Activated CD8-positive, alpha-beta memory T cell treated with anti-CD3 and anti-CD28 coated beads, Interleukin-2, amount 50 U/mL, for 48 hours (primary cell): Measurements from ENCODE around the gene CWC27.

Experiments used
- DNase-seq: peaks from one replicate; pipeline ENCODE4 v3.0.0-alpha.2; 2020

The CWC27 gene

DNA sequence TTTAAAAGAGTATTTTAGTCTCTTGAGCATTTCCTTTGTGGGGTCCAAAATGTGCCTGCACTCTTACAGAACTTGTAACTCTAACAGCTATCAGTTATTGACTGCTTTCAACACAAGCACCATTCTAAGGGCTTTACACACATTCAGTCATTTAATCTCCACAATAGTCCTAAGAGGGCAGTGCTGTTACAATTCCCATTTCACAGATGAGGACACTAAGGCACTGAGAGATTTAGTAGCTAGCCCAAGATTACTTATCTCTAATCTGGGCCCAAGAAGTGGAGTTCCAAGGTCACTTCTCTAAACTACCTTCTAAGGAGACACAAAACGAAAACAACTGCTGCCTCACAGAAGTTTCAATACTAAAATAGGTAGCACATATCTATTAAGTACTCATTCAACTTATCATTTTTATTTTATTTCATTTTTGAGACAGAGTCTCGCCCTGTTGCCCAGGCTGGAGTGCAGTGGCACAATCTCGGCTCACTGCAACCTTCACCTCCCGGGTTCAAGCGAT is 275.2 kb downstream of the CWC27 start:
- DNase-seq = no peak

GRCh38 chr5:65047225-65047624 is 278.5 kb downstream of the CWC27 start:
- DNase-seq = no peak

- DNase-seq = no peak
Measured at GRCh38 chr5:65047948-65048690, 279.4 kb downstream of the CWC27 start.

DNA sequence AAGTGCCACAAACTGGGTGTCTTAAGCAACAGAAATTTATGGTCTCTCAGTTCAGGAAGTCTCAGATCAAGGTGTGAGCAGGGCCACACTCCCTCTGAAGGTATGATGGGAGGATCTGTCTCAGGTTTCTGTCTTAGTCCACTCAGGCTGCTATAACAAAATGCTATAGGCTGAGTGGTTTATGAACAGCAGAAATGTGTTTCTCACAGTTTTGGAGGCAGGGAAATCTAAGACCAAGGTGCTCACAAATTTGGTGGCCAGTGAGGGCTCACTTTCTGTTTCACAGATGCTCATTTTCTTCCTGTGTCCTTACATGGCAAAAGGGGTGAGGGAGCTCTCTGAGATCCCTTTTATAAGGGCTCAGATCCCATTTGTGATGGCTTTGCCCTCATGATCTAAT is 281.4 kb downstream of the CWC27 start:
- no peak for DNase-seq

- DNase-seq = no peak
Measured at GRCh38 chr5:65050826-65051498, 282.2 kb downstream of the CWC27 start.

DNA sequence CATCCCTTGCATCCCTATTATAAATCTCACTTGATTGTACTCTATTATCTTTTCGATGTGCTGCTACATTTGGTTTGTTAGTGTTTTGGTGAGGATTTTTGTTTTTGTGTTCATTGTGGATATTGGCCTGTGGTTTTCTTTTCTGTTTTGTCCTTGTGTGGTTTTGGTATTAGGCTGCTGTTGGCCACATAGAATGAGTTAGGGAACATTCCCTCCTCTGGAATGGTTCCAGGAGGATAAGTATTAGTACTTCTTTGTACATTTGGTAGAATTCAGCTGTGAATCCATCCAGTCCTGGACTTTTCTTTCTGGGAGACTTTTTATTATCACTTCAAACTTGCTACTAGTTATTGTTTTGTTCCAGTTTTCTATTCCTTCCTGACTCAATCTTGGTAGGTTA is 287.2 kb downstream of the CWC27 start:
- no peak for DNase-seq

DNA sequence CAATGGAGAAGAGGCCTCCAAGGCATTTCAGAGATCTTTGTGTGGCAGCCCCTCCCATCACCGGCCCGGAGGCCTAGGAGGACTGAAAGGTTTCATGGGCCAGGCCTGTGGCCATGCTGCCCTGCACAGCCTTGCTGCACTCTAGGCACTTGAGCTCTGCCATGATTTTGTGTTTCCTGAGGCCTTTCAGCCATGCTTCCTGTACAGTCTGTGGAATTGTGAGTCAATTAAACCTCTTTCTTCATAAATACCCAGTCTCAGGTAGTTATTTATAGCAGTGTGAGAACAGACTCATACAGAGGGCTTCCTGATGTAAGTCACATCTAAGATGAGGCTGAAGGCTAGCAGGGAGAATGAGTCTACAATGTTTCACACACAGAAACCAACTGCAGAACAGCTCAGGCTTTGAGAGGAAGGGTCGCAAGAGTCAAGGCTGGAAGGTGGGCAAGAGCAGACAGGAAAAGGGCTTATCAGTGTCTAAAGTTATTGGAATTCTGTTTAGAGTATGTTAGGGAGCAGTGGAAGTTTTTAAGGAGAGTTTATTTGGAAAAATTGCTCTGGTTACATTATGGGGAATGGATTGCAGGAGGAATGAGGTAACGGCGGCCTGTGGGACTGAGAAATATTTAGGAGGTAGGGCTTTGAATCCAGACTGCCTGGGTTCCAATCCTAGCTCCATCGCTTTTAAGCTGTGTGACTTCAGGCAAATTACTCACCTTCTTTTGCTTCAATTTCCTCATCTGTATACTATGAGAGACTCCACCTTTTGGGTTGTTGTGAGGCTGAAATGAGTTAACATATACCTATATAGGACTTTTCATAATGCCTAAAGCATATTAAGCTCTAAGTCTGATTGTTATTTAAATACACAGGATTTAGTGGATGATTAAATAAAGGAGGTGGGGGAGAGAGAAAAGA is 291.2 kb downstream of the CWC27 start:
- DNase-seq = no peak

GRCh38 chr5:65061250-65061973 is 292.7 kb downstream of the CWC27 start:
- no peak for DNase-seq

DNA sequence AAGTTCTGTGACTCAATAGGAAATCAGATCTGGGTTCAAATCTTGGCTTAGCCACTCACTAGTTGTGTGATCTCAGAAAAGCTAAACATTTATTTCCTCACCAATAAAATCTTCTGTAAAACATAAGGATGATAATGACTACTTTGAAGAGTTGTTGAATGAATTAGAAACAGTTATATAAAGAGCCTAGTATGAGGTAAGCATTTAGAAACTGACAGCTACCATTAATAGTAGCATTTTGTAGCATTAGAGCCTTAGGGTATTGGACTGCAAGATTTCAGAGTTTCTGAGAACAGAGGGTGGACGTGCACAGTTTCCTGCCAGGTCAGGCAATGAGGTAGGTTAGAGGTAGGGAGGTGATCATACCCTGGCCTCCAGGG is 293.2 kb downstream of the CWC27 start:
- no peak for DNase-seq

GRCh38 chr5:65062469-65063083 is 293.8 kb downstream of the CWC27 start:
- no peak for DNase-seq

DNA sequence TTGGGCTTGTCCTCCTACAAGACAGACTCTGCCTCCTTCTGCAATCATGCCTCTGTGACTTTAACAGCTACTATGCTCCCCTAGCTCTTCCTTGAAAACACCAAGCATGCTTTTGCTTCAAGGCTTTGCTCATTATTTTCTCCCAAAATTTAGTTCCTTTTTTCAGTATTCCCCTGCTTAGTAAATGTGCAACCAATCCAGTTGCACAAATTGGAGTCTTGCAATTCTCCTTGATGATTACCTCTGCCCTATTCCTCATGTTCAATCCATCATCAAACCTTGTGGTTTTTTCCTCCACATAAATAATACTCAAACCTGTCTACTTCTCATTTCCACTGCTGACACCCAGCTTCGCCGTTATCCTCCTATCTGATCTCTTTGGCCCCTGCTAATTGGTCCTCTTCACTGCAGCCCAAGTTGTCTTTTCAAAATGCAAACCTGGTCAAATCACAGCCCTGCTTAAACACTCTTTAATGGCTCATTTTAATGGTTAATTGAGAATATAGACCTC is 296.3 kb downstream of the CWC27 start:
- DNase-seq = no peak

DNA sequence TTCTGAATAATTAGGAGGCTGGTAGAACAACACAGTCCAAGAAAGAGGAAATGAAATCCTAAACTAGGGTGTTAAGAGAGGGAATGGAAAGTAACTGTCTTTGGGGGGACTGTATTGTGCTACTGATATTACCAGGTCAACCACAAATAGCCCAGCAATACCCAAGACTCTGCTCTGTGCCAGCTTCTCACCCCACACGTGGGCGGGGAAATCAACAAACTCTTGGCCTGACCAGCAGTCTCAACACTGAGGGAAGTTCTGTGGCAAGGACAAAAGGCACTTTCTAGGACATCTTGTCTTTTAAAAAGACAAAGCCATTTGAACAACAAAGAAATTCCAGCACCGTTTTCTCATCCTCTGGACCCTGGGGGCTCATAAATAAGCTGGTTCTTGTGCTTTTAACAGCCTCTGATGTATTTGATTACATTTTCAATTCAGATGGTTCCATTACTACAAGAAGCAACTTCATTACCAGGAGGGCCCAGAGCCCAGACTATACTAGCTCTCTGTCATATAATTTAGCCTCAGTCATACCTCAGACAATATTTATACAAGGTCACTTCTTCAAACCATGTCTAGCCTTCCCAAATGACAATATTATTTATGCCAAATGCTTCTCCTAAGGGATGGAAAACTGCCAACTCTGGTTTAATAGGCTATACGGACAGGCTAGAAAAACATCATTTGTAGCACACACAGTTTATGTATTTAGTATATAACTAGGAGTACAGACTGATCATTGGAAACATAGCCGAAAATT is 297.8 kb downstream of the CWC27 start:
- no peak for DNase-seq

DNA sequence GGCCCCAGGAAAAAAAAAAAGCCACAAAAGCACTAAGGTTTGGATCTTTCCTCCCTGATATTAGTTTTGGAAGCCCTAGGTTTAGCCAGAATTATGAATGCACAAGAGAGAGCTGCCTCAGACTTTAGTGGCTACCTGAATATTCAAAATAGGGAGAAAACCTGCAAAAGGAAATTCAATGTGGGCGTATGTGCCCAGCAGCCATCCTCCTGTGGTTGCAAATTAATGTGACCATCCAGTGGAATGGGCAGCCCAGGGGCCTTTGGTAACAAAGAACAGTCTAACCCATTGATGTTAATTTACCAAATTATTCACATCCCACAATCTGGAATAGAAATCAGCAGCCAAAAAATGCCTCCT is 298.4 kb downstream of the CWC27 start:
- DNase-seq = no peak
